ENCODE measurements around the gene PRR33.

DNA sequence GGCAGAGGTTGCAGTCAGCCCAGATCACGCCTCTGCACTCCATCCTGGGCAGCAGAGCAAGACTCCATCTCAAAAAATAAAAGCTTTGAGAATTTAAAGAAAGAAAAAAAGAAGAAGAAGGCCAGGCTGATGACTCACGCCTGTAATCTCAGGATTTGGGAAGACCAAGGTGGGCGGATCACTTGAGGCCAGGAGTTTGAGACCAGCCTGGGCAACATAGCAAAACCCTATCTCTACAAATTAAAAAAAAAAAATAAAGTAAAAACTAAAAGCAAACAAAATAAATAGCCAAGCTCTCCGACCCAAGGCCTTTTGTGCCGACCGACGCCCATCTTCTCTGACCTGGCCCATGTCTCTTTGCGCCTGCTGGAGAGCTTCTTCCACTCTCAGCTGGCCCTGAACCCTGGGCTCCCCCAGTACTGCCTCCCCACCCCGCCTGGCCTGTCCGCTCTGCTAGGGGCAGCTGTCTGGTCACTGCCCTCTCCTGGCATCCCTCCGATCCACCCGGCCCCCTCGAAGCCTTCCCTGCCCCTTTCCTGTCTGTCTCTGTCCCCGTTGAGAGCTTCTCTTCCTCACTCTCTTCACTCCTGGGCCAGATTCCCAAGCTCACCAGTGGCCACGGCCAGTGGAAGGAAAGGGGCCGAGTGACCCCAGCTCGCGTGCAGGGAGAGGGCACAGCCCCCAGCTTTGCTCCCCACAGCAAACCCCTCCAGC is 43.6 kb downstream of the PRR33 start:
- TF ChIP-seq, protein P1, sequence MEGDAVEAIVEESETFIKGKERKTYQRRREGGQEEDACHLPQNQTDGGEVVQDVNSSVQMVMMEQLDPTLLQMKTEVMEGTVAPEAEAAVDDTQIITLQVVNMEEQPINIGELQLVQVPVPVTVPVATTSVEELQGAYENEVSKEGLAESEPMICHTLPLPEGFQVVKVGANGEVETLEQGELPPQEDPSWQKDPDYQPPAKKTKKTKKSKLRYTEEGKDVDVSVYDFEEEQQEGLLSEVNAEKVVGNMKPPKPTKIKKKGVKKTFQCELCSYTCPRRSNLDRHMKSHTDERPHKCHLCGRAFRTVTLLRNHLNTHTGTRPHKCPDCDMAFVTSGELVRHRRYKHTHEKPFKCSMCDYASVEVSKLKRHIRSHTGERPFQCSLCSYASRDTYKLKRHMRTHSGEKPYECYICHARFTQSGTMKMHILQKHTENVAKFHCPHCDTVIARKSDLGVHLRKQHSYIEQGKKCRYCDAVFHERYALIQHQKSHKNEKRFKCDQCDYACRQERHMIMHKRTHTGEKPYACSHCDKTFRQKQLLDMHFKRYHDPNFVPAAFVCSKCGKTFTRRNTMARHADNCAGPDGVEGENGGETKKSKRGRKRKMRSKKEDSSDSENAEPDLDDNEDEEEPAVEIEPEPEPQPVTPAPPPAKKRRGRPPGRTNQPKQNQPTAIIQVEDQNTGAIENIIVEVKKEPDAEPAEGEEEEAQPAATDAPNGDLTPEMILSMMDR (IDR thresholded peaks at IDR 0.05; ENCODE audit: poor library complexity): no peak
- TF ChIP-seq EZH2 (IDR thresholded peaks at IDR 0.05; ENCODE audit: borderline replicate concordance): no peak

Data from hepatocyte (in vitro differentiated cells).